PC-9 (cell line): ENCODE results near the gene NANOS3.

Experiments used
- EZH2 ChIP-seq: fragments of 200-600 bp; sonication (generic); IDR thresholded peaks from 2 replicates; pipeline ENCODE4 v1.8.0; 2017; ENCODE audit warnings: antibody characterized with exemption, low read depth
- TF ChIP-seq, protein P1 (sequence below): fragments of 200-600 bp; sonication (generic); conservative IDR thresholded peaks from 2 replicates; pipeline ENCODE4 v1.6.1; 2017; ENCODE audit warnings: mixed run types, antibody characterized with exemption, mild to moderate bottlenecking, moderate library complexity

DNA sequence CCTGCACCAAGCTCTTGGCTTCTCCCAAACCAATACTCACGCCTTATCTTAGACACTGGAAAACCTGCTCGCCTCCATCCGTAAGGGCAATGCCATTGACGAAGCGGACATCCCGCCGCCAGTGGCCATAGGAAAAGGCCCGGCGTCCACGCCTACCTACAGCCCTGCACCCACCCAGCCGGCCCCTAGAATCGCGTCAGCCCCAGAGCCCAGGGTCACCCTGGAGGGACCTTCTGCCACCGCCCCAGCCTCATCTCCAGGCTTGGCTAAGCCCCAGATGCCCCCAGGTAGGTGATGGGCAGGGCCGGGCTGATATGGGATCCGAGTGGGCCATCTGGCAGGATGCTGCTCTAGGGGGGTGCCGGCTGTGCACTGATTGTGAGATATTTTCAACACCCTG is 36.4 kb downstream of the NANOS3 start:
- TF ChIP-seq, protein P1, sequence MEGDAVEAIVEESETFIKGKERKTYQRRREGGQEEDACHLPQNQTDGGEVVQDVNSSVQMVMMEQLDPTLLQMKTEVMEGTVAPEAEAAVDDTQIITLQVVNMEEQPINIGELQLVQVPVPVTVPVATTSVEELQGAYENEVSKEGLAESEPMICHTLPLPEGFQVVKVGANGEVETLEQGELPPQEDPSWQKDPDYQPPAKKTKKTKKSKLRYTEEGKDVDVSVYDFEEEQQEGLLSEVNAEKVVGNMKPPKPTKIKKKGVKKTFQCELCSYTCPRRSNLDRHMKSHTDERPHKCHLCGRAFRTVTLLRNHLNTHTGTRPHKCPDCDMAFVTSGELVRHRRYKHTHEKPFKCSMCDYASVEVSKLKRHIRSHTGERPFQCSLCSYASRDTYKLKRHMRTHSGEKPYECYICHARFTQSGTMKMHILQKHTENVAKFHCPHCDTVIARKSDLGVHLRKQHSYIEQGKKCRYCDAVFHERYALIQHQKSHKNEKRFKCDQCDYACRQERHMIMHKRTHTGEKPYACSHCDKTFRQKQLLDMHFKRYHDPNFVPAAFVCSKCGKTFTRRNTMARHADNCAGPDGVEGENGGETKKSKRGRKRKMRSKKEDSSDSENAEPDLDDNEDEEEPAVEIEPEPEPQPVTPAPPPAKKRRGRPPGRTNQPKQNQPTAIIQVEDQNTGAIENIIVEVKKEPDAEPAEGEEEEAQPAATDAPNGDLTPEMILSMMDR, result no peak
- TF ChIP-seq EZH2, result no peak
